ENCODE data around the gene BMP2.

BMP2 gene

GRCh38 chr20:6768228-6769140, 998 bp downstream of the BMP2 start:
- no peak for DNase-seq (ENCODE audit: low read depth)

GRCh38 chr20:6769903-6770785, 2.7 kb downstream of the BMP2 start:
- DNase-seq (ENCODE audit: low read depth): no peak

- no peak for DNase-seq (ENCODE audit: low read depth)
Observed at GRCh38 chr20:6770786-6771100, 3.3 kb downstream of the BMP2 start.

GRCh38 chr20:6780433-6781190, 13.1 kb downstream of the BMP2 start:
- no peak for DNase-seq (ENCODE audit: low read depth)

- no peak for DNase-seq (ENCODE audit: low read depth)
Observed at GRCh38 chr20:6783752-6784151, 16.3 kb downstream of the BMP2 start.

GRCh38 chr20:6784210-6784631, 16.7 kb downstream of the BMP2 start:
- DNase-seq (ENCODE audit: low read depth): no peak

- DNase-seq (ENCODE audit: low read depth): no peak
Observed at GRCh38 chr20:6784767-6785166, 17.3 kb downstream of the BMP2 start.

GRCh38 chr20:6786548-6786947, 19.1 kb downstream of the BMP2 start:
- no peak for DNase-seq (ENCODE audit: low read depth)

GRCh38 chr20:6792789-6793188, 25.3 kb downstream of the BMP2 start:
- DNase-seq (ENCODE audit: low read depth): no peak

GRCh38 chr20:6802227-6802626, 34.7 kb downstream of the BMP2 start:
- no peak for DNase-seq (ENCODE audit: low read depth)

- DNase-seq (ENCODE audit: low read depth): no peak
Observed at GRCh38 chr20:6806275-6806674, 38.8 kb downstream of the BMP2 start.

GRCh38 chr20:6811262-6812035, 44.0 kb downstream of the BMP2 start:
- DNase-seq (ENCODE audit: low read depth): no peak

- no peak for DNase-seq (ENCODE audit: low read depth)
Observed at GRCh38 chr20:6812530-6812929, 45.0 kb downstream of the BMP2 start.

GRCh38 chr20:6814945-6815344, 47.5 kb downstream of the BMP2 start:
- no peak for DNase-seq (ENCODE audit: low read depth)

- DNase-seq (ENCODE audit: low read depth): no peak
Observed at GRCh38 chr20:6818033-6818808, 50.7 kb downstream of the BMP2 start.

- no peak for DNase-seq (ENCODE audit: low read depth)
Observed at GRCh38 chr20:6819599-6819998, 52.1 kb downstream of the BMP2 start.

- no peak for DNase-seq (ENCODE audit: low read depth)
Observed at GRCh38 chr20:6824401-6824800, 56.9 kb downstream of the BMP2 start.

GRCh38 chr20:6827472-6827871, 60.0 kb downstream of the BMP2 start:
- no peak for DNase-seq (ENCODE audit: low read depth)

- DNase-seq (ENCODE audit: low read depth): no peak
Observed at GRCh38 chr20:6828794-6829423, 61.4 kb downstream of the BMP2 start.

- no peak for DNase-seq (ENCODE audit: low read depth)
Observed at GRCh38 chr20:6829510-6830116, 62.1 kb downstream of the BMP2 start.

All from activated T-helper 9 cell treated with anti-CD3 and anti-CD28 coated beads, Interleukin-2, amount 50 U/mL, for 16 hours (primary cell).